CD4-positive, alpha-beta T cell (primary cell): ENCODE measurements around the gene PCCA. TPM values are rescaled to one million over a fixed set of nuclear protein-coding genes. Genes with fewer than 3 reads are reported as not detected.

Source experiments
- ATAC-seq: fragments of 200-7000 bp; cut with Tn5 transposase; one replicate; pipeline ENCODE4 v1.10.0; 2022; ENCODE audit warnings: mild to moderate bottlenecking; ENCODE audit not compliant: poor library complexity
- CTCF ChIA-PET: fragments of 350-600 bp; sonication (Branson Sonifier 250); formaldehyde crosslinking; loops from one replicate; lab custom pipeline; 2021; ENCODE audit warnings: antibody characterized with exemption, inconsistent platforms; lab: Charles Lee
- POLR2A ChIA-PET: fragments of 350-600 bp; sonication (Branson Sonifier 250); formaldehyde crosslinking; loops from one replicate; lab custom pipeline; 2021; ENCODE audit warnings: antibody characterized with exemption, inconsistent platforms; lab: Charles Lee
- DNase-seq, 14 experiments: peaks; one replicate each; pipeline ENCODE4 v3.0.0-alpha.2; 2013 to 2020; ENCODE audit warnings: mixed read lengths in 2 of 14
- H3K27ac ChIP-seq, 2 donors: one replicate each; pipeline versions ENCODE4 v1.5.1 to v1.7.0; 2013; ENCODE audit warnings: low read length in 2 of 2, low read depth in 1 of 2, mild to moderate bottlenecking in 1 of 2
- H3K27me3 ChIP-seq, 2 experiments: 1 replicate in 1 of 2; 2 replicates in 1 of 2; pipeline versions ENCODE4 v1.6.1 to v1.7.0; 2013; ENCODE audit warnings: low read length in 2 of 2, control low read depth in 1 of 2, mild to moderate bottlenecking in 1 of 2, moderate library complexity in 1 of 2; ENCODE audit not compliant: insufficient read depth in 2 of 2, control insufficient read depth in 1 of 2
- H3K36me3 ChIP-seq: one replicate; pipeline ENCODE4 v1.6.1; 2013; ENCODE audit warnings: low read length, control low read depth; ENCODE audit not compliant: insufficient read depth
- H3K4me1 ChIP-seq: one replicate; pipeline ENCODE4 v1.6.1; 2013; ENCODE audit warnings: low read length, control low read depth; ENCODE audit not compliant: insufficient read depth
- H3K4me3 ChIP-seq: one replicate; pipeline ENCODE4 v1.5.1; 2013; ENCODE audit warnings: mild to moderate bottlenecking, low read length, moderate library complexity
- H3K9me3 ChIP-seq, 2 experiments: 1 replicate in 1 of 2; 2 replicates in 1 of 2; pipeline versions ENCODE4 v1.6.1 to v1.7.0; 2013; ENCODE audit warnings: low read length in 2 of 2, mild to moderate bottlenecking in 2 of 2, control low read depth in 1 of 2, moderate library complexity in 1 of 2; ENCODE audit not compliant: control insufficient read depth in 1 of 2, insufficient read depth in 1 of 2
- H3K27ac Mint-ChIP-seq: one replicate; pipeline ENCODE4 v1.8.0; 2020; ENCODE audit warnings: mixed read lengths
- H3K27me3 Mint-ChIP-seq: one replicate; pipeline ENCODE4 v1.8.0; 2021; ENCODE audit warnings: mixed read lengths
- H3K36me3 Mint-ChIP-seq: one replicate; pipeline ENCODE4 v1.8.0; 2021; ENCODE audit warnings: low read depth, mixed read lengths
- H3K4me1 Mint-ChIP-seq: one replicate; pipeline ENCODE4 v1.8.0; 2021; ENCODE audit warnings: low read depth, mixed read lengths
- H3K4me3 Mint-ChIP-seq: one replicate; pipeline ENCODE4 v1.8.0; 2020; ENCODE audit warnings: mild to moderate bottlenecking, mixed read lengths
- H3K9me3 Mint-ChIP-seq: one replicate; pipeline ENCODE4 v1.8.0; 2020; ENCODE audit warnings: mixed read lengths
- intact Hi-C, 2 experiments: fragments of 100-400 bp; cut with DNase I in 1 of 2; cut with micrococcal nuclease in 1 of 2; formaldehyde crosslinking; loops; one replicate each; pipeline versions ENCODE4 v1.15.1 to v1.9.0; 2023 to 2025; cut with DNase I, micrococcal nuclease
- total RNA-seq, 174 experiments: library from RNA in 2 of 174; stranded (reverse) in 2 of 174; gene quantifications; one replicate each; pipeline ENCODE4 v1.2.3 and lab custom pipeline; 2021 to 2026
- TF ChIP-seq, protein P1 (sequence below): fragments of 200-600 bp; IDR thresholded peaks from one replicate; pipeline ENCODE4 v1.8.0; 2022; ENCODE audit warnings: antibody characterized with exemption, mild to moderate bottlenecking

Gene PCCA
- total RNA-seq, 2 experiments from 2014 or later, result 4.7 to 5.2 TPM

- H3K36me3 Mint-ChIP-seq, result no peaks in the 10 kb centered on the region
- no peaks in the 10 kb centered on the region for H3K9me3 Mint-ChIP-seq
- CTCF ChIA-PET, result no interaction called here
These were observed 44.0 kb upstream of the PCCA start for GRCh38 chr13:100044936-100045335.

GRCh38 chr13:100045355-100045754 is 43.5 kb upstream of the PCCA start:
- no peak overlapping the region for H3K27ac ChIP-seq
- H3K9me3 ChIP-seq, result no peaks in the 10 kb centered on the region
- Mint-ChIP-seq H3K9me3 (no peaks in the 10 kb centered on the region), H3K27me3 (no peaks in the 10 kb centered on the region), H3K4me1 (no peaks in the 10 kb centered on the region), H3K4me3 (no peak overlapping the region), H3K27ac (no peak overlapping the region), H3K36me3 (no peaks in the 10 kb centered on the region)
- POLR2A ChIA-PET, result no interaction called here
- no peak for ATAC-seq
- CTCF ChIA-PET, result no interaction called here
- intact Hi-C loops, result no loop called here
- no peaks in the 10 kb centered on the region for H3K36me3 ChIP-seq
- DNase-seq, result no peak
- no peak overlapping the region for H3K4me3 ChIP-seq
- no peaks in the 10 kb centered on the region for H3K27me3 ChIP-seq
- TF ChIP-seq, protein P1, sequence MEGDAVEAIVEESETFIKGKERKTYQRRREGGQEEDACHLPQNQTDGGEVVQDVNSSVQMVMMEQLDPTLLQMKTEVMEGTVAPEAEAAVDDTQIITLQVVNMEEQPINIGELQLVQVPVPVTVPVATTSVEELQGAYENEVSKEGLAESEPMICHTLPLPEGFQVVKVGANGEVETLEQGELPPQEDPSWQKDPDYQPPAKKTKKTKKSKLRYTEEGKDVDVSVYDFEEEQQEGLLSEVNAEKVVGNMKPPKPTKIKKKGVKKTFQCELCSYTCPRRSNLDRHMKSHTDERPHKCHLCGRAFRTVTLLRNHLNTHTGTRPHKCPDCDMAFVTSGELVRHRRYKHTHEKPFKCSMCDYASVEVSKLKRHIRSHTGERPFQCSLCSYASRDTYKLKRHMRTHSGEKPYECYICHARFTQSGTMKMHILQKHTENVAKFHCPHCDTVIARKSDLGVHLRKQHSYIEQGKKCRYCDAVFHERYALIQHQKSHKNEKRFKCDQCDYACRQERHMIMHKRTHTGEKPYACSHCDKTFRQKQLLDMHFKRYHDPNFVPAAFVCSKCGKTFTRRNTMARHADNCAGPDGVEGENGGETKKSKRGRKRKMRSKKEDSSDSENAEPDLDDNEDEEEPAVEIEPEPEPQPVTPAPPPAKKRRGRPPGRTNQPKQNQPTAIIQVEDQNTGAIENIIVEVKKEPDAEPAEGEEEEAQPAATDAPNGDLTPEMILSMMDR, result no peak
- H3K4me1 ChIP-seq, result no peaks in the 10 kb centered on the region

More at GRCh38 chr13:100044936-100045335, 44.0 kb upstream of the PCCA start:
- no peak overlapping the region for H3K4me3 ChIP-seq
- intact Hi-C loops, result no loop called here
- H3K27me3 Mint-ChIP-seq, result peaks cover 2% of the 10 kb centered on the region
- no peaks in the 10 kb centered on the region for H3K27me3 ChIP-seq
- H3K4me3 Mint-ChIP-seq, result no peak overlapping the region
- H3K9me3 ChIP-seq, result no peaks in the 10 kb centered on the region
- no peak overlapping the region for H3K27ac ChIP-seq
- DNase-seq (no peak), ATAC-seq (no peak)
- no peaks in the 10 kb centered on the region for H3K4me1 Mint-ChIP-seq
- no peaks in the 10 kb centered on the region for H3K36me3 ChIP-seq
- TF ChIP-seq, protein P1, result no peak
- H3K27ac Mint-ChIP-seq, result no peak overlapping the region
- POLR2A ChIA-PET, result no interaction called here
- no peaks in the 10 kb centered on the region for H3K4me1 ChIP-seq

DNA sequence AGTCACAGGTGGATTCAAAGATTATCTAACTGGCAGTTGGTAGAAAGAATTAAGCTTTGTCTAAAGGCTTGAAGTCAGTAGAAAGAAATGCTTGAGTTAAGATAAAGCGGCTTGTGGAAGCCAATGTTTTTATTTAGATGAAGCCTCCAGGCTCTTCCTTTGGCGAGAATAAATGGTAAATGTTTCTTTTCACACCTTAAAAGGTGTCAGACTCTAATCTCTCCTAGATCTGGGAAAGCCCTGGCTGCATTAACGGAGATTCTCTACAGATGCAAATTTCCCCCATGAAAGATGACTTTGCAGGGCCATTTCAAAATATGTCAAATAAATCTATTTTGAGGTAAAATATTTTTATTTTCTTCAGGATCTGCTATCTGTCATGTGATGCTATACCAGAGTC is 37.8 kb upstream of the PCCA start:
- DNase-seq (no peak), ATAC-seq (no peak)
- no peaks in the 10 kb centered on the region for H3K9me3 ChIP-seq
- H3K9me3 Mint-ChIP-seq, result no peaks in the 10 kb centered on the region
- no peak overlapping the region for H3K27ac Mint-ChIP-seq
- ChIA-PET CTCF (no interaction called here), POLR2A (no interaction called here)
- TF ChIP-seq, protein P1, result no peak
- intact Hi-C loops, result no loop called here
- no peak overlapping the region for H3K4me3 ChIP-seq
- no peaks in the 10 kb centered on the region for H3K4me1 Mint-ChIP-seq
- no peaks in the 10 kb centered on the region for H3K36me3 Mint-ChIP-seq
- no peaks in the 10 kb centered on the region for H3K36me3 ChIP-seq
- H3K27me3 Mint-ChIP-seq, result peaks cover 9% of the 10 kb centered on the region
- H3K4me1 ChIP-seq, result no peaks in the 10 kb centered on the region
- no peak overlapping the region for H3K4me3 Mint-ChIP-seq
- H3K27ac ChIP-seq, result no peak overlapping the region
- H3K27me3 ChIP-seq, result no peaks in the 10 kb centered on the region
